Epithelial cell of prostate (primary cell): ENCODE measurements around the gene SGO1.
"Not testable (repeated sequence)": the region's sequence is repeated elsewhere in the genome, so short reads cannot be mapped to it uniquely, and the experiment has no call there.

ENCODE experiments used
- DNase-seq: peaks from one replicate; pipeline ENCODE4 v3.0.0-alpha.2; 2011; ENCODE audit warnings: low read depth, low spot score
- H3K27ac ChIP-seq: fragments of 450-650 bp; 2 replicates; pipeline ENCODE4 v1.5.1; 2017; ENCODE audit warnings: mild to moderate bottlenecking

The SGO1 gene

DNA sequence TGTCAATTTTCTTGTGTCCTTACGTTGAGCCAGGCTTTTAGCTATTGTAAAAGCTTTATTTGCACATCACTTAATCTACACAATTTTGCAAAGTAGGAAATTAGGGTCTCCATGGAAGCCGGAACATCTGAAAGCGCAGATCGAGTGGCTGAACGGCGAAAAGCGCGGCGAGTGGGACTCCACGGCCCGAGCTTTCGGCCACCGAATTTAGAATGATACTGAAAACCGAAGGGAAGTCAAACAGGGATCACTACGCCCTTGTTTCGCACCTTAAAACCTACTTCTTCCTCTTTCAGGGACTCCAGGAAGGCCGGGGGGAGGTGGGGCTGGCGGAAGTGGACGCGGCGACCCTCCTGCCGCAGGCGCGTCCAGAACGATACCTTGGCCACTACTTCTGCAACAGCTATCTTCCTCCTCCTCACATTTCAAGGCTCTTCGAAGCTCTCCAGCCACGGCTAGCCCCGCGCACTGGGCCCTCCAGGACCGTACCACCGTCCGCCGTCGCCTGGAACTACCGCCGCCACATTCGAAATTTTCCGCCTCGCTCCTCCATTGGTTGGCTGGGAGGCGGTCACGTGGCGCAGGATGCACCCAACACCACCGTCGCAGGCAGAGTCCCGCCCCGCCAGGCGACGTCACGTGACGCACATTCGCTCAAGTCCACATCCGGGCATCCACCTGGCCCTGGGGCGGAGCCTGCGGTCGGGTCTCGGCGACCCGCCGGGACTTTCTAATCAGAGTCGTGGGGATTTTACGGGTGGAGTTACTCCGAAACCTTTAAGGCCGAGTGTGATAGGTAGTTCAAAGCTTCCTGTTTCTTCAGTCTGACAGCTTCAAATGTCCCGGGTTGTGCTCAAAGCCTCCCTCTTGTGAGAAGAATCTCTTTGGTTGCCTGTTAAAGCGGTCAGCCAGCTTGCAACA lies at the start of gene SGO1:
Gene SGO1 (minus strand): TSS at position 528 of the 921 bp plus-strand sequence. CDS start 2,179 bp downstream, outside the sequence.
- peak; percentile 95 for DNase-seq
- peak within 1 kb of the TSS; percentile 91 for H3K27ac ChIP-seq

DNA sequence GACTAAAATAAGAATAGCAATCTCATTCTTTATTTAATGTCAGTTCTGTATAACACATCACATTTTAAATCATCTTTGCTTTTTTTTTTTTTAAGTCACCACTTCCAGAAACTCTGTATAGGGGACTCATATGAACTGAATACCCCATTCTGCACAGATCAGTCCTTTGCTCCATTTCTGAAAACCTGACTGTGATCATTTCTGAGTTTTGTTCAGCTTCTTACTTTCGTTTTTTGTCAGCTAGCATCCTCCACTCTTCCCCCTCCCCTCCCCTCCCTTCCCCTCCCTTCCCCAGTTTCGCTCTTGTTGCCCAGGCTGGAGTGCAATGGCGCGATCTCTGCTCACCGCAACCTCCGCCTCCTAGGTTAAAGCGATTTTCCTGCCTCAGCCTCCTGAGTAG lies 49.8 kb upstream of the SGO1 start:
- no peak overlapping the region for H3K27ac ChIP-seq

GRCh38 chr3:20232906-20233780 lies 47.1 kb upstream of the SGO1 start:
- DNase-seq = no peak
- no peak overlapping the region for H3K27ac ChIP-seq

More for the DNA sequence above, 49.8 kb upstream of the SGO1 start:
- DNase-seq = no peak

GRCh38 chr3:20230954-20231353 lies 44.9 kb upstream of the SGO1 start:
- no peak for DNase-seq
- no peak overlapping the region for H3K27ac ChIP-seq

DNA sequence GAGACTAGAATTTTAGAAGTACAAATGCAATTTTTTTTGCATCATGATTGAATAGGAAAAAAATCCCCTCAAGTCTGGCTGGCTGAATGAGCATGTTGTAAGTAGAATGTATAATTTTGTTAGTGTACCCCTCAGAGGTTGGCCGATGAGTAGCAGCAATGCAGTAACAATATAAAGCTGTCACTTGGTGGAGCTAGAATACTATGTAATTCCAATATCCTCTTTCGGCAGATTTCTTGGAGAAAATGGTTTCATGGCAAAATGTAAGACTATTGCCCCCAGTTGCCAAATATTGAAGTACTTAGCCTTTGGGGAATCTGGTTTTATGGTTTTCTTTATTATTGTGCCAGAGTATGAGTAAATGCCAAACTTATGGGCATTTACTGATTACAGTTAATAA lies 39.8 kb upstream of the SGO1 start:
- H3K27ac ChIP-seq = no peak overlapping the region
- DNase-seq = no peak

- no peak overlapping the region for H3K27ac ChIP-seq
- no peak for DNase-seq
These were observed 36.3 kb upstream of the SGO1 start for GRCh38 chr3:20222274-20222673.

DNA sequence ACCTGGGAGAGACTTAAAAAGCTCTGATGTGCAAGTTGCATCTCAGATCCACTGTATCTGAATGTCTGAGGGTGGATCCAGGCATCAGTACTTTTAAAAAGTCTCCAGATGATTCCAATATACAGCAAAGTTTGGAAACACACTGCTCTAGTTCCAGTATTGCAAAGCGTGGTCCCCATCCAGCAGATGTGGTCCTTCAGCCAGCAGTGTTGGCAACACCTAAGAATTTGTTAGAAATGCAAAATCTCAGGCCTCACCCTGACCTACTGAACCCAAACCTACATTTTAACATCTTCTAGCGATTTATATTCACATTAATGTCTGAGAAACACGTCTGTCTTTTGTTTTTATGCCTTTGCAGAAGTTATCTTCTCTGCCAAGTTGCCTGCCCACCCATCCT lies 32.2 kb upstream of the SGO1 start:
- no peak for DNase-seq
- H3K27ac ChIP-seq = no peak overlapping the region

DNA sequence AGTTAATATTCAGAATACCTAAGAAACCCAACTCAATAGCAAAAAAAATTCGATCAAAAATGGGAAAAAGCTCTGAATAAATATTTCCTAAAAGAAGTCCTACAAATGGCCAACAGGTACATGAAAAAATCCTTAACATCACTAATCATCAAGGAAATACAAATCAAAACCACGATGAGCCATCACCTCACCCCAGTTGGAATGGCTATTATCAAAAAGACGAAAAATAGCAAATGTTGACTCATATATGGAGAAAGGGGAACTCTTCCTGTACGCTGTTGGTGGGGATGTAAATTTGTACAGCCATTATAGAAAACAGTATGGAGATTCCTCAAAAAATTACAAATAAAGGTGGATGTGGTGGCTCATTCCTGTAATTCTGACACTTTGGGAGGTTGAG lies 29.6 kb upstream of the SGO1 start:
- DNase-seq = no peak
- H3K27ac ChIP-seq = no peak overlapping the region

- not testable (repeated sequence) for H3K27ac ChIP-seq, DNase-seq
These were observed 27.5 kb upstream of the SGO1 start for GRCh38 chr3:20213491-20213890.

- not testable (repeated sequence) for DNase-seq, H3K27ac ChIP-seq
These were observed 21.9 kb upstream of the SGO1 start for GRCh38 chr3:20207945-20208344.

GRCh38 chr3:20205898-20206297 lies 19.9 kb upstream of the SGO1 start:
- H3K27ac ChIP-seq, DNase-seq: not testable (repeated sequence)

GRCh38 chr3:20201143-20201542 lies 15.1 kb upstream of the SGO1 start:
- no peak for DNase-seq

DNA sequence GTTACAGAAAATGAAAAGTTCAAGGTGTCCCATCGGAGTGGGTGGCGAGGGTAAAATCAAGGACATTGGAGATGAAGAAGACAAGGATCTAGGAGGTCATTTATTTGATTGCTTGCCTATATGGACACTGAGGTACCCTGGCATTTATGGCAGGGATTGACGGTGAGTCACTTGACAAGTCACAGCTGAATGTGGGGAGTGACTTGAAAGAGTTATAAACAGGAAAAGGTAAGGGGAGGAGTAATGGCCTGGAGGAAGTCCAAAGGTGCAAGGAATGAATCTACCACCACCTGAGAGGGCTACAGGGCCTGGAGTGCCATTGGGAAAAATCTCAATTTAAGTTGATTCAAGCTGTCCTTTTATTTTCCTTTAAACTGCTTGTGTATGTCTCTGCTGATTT lies 11.8 kb upstream of the SGO1 start:
- DNase-seq = peak; percentile 12
- H3K27ac ChIP-seq = no peak overlapping the region

More at GRCh38 chr3:20201143-20201542, 15.1 kb upstream of the SGO1 start:
- no peak overlapping the region for H3K27ac ChIP-seq

DNA sequence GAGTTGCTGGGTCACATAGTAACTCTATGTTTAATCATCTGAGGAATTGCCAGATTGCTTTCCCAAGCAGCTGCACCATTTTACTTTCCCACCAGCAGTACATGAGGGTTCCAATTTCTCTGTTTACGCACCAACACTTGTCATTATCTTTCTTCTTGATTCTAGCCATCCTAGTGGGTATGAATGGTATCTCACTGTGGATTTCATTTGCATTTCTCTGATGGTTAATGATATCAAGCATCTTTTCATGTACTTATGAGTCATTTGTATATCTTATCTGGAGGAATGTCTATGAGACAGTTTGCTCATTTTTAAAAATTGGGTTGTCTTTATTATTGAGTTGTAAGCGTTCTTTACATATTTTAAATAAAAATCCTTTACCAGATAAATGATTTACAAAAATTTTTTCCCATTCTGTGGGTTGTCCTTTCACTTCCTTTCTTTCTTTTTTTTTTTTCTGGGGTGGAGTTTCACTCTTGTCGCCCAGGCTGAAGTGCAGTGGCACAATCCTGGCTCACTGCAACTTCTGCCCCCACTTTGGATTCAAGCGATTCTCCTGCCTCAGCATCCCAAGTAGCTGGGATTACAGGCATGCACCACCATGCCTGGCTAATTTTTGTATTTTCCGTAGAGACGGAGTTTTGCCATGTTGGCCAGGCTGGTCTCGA lies 8.9 kb upstream of the SGO1 start:
- H3K27ac ChIP-seq = no peak overlapping the region
- DNase-seq = no peak

DNA sequence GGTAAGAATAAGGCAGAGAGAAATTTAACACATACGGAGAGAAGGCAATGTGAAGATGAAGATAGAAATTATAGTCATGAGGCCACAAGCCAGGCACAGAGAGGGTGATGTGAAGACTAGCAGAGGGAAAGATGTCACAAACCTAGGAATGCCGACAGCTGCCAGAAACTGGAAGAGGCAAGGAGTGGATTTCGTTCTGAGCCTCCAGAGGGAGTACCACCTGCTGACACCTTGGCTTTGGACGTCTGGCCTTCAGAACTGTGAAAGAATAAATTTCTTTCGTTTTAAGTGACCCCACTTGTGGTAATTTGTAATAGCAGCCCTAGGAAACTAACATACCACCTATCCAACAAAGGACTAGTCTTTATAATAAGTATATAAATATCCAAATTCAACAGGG lies 5.0 kb upstream of the SGO1 start:
- no peak for DNase-seq
- no peak overlapping the region for H3K27ac ChIP-seq

DNA sequence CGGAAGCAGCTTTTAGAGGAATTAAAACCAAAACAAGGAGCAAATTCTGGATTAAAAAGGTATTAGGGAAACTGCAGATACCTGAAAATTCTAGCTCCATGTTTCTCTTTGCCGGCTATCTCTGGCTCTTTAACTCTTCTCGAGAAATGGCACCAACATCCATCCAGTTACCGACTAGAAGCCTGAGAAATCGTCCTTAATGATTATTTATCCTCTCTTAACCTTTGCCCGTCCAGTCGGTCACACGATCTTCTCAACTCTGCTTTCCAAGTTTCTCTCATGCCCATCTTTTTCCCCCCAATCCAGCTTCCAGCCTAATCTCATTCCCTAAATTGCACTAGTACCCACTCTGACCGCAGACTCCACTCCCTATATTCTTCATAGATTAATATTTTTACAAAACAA lies 596 bp upstream of the SGO1 start:
- no peak for DNase-seq
- H3K27ac ChIP-seq = peak overlapping the region; percentile 91

- H3K27ac ChIP-seq = no peak overlapping the region
- DNase-seq = no peak
These were observed 701 bp downstream of the SGO1 start for GRCh38 chr3:20185331-20185678.

DNA sequence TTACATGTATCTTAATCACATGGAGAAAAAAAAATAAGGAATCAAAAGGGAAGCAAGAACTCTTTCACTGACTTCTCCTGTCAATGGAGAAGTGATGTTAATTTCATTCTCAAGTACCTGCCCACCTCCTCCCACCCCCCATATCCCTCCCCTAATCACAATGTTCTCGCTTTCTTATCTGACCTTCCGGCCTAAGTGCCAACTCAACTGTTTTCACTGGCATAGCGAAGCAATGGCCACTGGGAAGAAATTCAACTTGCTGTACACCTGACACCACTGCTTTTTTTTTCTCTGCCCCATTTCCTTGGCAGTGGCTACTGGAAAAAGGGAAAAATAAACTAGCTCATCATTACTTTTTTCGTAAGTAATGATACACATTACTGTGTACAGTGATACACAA lies 3.8 kb downstream of the SGO1 start:
- no peak overlapping the region for H3K27ac ChIP-seq
- no peak for DNase-seq

GRCh38 chr3:20181276-20181675 lies 4.7 kb downstream of the SGO1 start:
- DNase-seq = no peak

GRCh38 chr3:20173844-20174410 lies 12.1 kb downstream of the SGO1 start:
- no peak for DNase-seq
- H3K27ac ChIP-seq = no peak overlapping the region

More at GRCh38 chr3:20181276-20181675, 4.7 kb downstream of the SGO1 start:
- no peak overlapping the region for H3K27ac ChIP-seq
